GM21390 (cell line): ENCODE data around the gene MGAT3.
"Not testable (repeated sequence)": the region's sequence is repeated elsewhere in the genome, so short reads cannot be mapped to it uniquely, and the experiment has no call there.

Source experiments
- ATAC-seq: cut with Tn5 transposase; IDR thresholded peaks from one replicate; pipeline ENCODE4 v1.9.1; 2021; ENCODE audit not compliant: unreplicated experiment

MGAT3 gene

DNA sequence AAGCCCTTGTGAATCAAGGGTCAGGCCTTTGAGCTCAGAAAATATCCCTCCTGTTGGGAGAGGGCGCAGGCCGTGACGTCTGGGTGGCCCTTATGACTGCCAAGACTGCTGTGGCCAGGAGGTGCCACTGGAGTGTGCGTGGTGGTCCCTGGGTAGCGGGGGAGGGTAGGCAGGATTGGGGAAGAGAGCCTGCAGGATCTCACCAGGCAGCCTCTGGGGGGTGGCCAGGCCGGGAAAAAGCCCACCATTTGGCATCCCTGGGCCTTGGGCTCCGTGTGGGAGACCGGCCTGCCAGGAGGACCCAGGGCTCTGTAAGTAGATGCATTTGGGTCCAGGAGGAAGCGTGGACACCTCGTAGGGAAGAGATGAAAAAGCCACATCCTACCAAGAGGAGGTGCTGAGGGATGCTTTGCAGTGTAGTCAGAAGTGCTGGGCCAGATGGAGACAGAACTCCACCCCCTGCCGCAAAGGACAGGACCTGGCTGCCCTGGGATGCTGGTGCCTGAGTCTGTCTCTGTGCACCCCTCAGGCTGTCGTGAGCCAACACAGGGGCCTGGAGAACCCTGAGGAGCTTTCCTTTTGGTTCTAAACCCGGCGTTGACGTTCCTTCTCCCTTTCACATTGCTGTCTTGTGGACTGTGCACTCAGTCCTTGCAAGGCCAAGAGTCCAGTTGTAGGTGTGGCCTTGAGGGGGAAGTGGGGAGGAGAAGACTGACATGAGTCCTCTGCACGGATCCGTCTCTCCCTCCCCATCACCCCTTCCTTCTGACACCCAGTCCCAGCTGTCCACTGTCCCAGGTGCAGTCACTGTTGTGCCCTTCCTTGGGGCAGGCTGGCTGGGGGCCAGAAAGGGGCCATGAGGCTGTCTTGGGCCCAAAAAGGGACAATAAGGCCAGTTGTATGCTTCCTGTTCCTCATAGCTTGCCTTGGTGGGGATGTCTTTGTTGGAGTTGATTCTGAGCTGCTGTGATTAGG lies 32.6 kb downstream of the MGAT3 start:
- ATAC-seq, result no peak

DNA sequence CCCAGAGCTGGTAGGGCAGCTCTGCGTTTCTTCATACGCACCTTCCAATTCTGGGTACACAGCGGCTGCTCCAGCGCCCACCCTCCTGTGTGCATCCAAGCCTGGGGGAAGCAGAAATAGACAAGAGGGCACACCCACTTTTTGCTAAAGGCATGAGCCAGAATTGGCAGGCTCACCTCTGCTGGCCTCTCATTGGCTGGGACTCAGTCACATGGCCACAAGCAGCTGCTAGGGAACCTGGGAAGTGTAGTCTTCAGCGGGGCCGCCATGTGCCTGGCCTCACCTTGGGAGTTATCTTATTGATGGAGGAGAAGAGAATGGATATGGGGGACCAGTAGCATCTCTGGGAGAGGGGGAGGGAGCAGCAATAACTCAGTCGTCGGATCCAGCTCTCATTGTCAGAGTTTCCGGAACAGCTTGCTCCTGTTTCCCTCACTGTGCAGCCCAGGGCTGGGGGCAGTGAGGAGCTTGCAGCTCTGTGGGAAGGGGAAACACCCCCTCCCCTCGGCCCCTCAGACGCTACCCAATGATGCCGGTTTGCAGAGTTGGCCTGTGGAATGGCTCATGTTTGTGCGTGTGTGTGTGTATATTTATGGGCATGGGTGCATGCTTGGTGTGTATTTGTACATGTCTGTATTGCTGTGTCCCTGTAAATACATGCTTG lies 33.5 kb downstream of the MGAT3 start:
- ATAC-seq, result peak; percentile 70

DNA sequence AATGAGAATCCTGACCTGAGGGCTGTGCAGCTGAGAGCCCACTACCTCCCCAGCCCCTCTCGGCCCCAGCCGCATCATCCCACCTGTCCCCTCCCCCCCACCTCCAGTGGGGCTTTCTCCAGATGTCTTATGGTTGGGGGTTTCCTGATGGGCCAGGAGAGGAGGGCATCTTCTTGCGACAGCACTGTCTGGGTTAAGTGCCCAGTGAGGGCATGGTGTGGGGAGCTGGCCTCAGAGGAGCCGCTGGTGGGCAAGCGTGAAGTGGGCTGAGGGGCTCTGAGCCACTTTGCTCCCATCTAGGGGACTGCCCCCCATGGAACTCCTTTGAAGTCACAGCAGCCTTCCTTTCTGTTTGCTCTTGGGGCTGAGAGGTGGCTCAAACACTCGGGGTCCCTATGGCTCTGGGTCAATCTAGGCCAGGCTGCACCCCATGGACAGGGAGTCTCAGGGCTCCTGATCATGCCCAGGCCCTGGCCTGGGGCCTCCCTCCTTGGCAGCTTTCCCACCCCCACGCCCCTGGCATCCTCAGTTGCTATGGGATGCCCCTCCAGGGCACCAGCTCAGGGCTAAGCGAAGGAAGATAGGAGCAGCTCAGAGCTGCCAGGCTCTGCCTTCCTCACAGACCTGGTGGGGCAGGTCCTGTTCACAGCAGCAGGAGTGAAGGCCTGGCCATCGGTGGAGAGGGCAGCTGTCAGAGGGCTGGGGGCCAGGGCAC lies 34.3 kb downstream of the MGAT3 start:
- no peak for ATAC-seq

DNA sequence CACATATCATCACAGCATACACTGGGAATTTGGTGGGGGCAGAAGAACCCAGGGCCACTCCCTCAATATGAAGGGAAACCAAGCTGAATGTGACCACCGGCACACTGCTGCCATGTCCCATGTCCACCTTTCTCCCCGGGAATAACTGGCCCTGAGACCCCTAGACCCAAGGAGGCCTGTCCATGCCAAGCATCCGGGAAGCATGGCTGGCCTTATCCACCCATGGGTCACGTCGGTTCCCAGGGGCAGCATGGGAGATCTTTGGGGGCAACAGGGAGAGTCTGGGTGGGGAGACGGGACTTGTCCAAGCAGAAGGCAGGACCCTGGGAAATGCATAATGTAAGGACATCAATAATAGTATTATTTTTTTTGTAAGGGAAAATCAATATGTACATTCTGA lies 34.9 kb downstream of the MGAT3 start:
- ATAC-seq, result no peak

DNA sequence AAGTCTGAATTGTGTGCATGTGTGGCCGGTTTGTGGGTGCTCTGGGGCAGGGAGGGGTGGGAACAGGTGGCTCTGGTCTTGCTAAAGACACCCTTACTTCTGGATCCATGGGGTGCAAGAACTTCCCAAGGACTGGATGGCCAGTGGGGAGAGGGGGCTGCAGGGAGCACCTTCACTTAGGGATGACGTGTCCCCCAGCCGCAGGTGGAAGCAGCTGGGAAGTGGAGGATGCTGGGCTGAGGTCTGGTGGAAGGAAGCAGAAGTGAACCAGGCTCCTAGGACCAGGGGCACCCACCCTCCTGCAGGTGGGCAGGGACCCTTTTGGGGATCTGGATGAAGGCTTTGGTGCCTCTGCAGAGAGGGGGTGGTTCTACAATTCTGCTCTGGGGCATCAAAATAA lies 35.4 kb downstream of the MGAT3 start:
- ATAC-seq, result no peak

DNA sequence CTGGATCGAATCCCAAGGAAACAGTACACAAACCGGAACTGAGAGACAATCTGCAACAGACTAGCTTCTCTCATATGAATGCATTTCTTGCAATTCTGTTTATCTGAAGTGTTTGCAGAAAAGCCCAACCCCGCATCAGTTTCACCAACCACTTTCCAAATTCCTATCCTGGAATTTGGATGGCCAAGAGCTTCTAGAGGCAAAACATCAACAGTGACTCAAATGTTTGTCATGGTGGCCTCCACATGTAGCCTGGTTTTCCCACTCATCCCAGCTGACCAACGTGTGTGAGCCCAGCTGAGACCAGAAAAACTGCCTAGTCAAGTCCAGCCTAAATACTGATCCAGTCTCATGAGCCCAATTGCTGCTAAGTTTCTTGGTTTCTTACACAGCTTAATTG lies 36.9 kb downstream of the MGAT3 start:
- no peak for ATAC-seq

DNA sequence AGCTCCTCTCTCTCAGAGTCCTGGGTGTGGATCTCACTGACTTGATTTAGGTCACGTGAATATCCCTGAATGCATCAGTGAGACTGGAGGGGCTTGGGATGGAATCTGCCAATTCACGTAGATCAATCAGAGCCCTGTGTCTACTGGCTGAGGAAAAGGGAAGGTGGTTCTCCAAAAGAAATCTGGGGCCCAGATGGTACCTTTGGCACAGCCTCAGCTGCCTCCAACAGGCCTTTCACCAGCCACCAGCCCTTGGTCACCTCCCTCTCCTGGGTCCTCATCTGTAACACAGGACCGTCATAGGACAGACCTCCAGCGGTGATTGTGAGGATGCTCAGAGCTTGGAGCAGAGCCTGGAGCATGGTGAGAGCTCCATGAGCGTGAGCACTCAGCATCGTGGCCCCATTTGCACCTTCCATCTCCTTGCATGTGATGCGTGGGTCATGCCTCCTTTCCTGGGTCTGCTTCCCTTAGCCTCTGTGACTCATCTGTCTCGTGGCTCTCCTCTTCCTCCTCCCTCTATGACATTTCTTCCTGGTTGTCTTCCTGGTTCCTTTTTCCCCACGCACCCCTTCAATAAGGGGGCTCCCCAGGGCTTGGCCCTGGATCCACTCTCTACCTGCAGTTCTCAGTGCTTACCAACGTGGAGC lies 37.8 kb downstream of the MGAT3 start:
- no peak for ATAC-seq

DNA sequence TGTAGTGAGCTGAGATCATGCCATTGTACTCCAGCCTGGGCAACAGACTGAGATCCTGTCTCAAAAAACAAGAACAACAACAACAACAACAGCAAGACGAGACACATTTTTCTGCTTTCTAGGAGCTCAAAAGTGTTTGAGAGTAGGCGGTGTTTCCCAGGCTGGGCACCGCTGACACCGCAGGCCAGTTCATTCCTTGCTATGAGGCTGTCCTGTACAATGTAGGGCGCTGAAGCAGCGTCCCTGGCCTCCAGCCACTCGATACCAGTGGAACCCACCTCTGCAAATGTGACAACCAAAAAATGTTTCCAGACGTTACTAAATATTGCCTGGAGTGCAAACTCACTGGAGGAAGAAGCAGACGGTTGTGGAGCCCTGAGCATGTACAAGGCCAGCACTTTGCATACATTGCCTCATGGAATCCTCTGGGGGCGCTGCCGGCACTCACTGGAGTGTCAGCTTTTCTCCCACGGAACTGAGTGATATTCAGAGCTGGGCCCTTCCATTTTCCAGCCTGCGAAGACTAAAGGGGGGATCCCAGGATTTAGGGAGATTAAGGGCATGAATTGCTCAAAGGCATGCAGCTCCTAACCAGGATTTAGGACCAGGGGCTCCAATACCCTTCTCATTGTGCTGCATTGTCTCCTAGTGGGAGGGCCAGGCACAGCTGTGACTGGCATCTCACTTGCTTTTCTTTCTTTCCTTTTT lies 39.5 kb downstream of the MGAT3 start:
- no peak for ATAC-seq

DNA sequence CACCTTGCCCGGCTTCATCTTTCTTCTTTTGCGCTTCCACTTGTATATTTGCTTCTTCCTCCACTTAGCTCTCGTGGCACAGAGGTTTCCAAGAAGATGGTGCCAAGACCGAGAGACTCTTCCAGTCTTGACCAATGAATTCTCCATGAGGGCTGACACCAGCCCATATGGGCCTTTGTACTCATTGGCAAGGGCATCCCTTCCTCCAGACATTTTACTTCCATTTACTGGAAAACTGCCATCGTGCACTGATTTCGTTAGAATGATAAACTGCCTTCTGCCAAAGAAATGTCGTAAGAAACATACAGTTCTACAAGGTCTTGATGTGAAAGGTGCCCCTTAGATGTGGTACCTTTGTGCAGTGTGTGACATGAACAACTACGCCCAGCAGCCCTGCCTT lies 40.6 kb downstream of the MGAT3 start:
- no peak for ATAC-seq

DNA sequence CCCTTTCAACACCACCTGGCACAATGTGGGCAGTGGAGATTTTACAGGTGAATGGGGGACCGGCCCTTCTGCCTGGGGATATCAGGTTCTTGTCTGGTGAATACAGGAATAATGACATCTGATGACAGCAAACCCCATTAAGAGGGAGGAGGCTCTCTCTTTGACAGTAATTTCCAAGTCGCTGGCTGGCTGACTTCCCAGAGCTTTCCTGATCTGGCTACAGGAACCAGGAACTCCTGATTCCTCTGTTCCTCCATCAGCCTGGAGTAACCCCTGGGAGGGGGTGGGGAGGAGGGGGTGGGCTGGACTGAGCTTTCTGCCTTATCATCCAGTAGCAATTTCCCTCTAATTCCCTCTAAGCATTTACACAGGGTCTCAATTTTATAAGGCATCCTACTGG lies 41.6 kb downstream of the MGAT3 start:
- no peak for ATAC-seq

DNA sequence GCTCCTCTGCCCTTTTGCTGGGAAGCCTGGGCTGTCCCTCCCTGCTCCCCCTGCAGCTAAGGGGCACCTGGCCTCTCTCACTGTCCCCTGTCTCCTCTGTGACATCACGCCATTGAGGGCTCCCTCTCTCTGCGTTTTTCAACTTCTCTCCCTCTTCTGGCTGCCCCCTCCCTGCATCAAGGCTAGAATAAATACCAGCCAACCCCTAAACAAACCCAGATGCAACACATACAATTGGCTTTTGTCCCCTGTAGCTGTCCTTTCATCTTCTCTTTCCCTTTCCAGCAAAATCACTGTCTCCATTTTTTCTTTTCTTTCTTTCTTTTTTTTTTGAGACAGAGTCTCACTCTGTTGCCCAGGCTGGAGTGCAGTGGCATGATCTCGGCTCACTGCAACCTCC lies 42.0 kb downstream of the MGAT3 start:
- ATAC-seq, result no peak

DNA sequence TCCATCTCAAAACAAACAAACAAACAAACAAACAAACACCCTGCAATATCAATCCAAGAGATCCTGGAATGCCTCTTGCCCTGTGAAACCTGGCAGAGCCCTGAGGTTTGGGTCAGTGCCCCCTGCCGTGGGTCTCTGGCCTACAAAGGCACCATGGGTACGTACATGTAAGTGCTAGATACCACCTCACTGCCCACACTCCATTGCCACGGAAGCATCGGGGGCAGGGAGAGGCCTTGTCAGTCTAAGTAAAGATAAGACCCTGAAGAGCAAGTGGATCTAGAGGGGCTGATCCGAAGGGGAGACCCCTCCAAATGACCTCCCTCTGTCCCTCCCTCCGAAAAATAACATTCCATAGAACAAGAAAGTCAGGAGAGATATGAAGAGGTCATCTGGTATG lies 43.3 kb downstream of the MGAT3 start:
- ATAC-seq, result no peak

DNA sequence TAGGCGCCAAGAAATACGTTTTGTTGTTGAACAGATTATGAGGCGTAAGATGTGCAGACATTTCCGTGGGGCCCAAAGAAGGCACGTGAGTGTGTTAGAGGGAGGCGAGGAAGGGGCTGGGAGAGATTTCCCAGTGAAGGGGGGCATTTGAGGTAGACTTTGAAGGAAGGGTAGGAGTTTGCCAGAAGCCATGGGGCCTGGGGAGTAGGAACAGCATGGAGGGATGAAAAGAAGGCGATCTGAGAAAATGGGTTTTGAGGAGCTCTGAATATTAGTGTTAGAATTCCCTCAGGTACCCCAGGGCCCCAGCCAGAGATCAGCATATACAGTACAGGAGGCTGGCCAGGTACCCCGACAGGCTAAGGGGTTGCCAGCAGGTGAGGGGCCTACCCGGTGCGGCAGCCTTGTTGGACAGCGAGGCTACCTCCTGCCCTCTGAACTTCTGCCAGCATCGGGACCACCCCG lies 44.9 kb downstream of the MGAT3 start:
- peak; percentile 23 for ATAC-seq

DNA sequence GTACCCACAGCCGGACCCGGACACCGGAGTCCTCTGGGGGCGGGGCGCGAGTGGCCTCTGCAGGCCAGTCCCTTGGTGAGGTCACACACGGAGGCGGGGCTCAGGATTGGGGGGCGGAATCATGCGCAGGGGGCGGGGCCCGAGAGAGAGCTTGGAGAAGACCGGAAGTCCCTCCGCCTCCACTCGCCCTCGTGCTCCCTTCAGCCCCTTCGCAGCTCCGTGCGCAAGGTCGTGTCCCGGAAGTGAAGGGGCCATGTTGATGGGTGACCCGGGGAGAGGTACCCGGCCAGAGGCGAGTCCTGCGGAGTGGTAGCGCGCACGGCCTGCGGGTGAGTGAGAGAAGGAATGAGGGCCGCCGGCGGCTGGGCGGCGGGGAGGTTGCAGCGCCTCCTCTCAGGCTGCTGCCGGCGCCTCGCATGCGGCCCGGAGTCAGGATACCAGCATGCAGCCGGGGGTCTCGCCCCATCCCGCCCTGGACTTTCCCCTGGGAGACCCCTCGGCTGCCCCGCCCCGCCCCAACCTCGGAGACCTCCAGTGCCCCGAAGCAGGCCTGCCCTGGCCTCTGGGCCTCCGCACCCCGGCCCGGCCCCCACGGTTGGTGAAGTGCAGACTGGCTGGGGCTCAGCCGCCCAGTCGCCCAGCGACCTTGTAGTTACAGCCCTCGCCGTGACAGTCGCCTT lies 45.4 kb downstream of the MGAT3 start, which contains the start of gene MIEF1:
TSS of gene MIEF1 (plus strand) at position 182 of the 680 bp plus-strand sequence. CDS start 9,005 bp downstream, outside the sequence.
- peak; percentile 85 for ATAC-seq

DNA sequence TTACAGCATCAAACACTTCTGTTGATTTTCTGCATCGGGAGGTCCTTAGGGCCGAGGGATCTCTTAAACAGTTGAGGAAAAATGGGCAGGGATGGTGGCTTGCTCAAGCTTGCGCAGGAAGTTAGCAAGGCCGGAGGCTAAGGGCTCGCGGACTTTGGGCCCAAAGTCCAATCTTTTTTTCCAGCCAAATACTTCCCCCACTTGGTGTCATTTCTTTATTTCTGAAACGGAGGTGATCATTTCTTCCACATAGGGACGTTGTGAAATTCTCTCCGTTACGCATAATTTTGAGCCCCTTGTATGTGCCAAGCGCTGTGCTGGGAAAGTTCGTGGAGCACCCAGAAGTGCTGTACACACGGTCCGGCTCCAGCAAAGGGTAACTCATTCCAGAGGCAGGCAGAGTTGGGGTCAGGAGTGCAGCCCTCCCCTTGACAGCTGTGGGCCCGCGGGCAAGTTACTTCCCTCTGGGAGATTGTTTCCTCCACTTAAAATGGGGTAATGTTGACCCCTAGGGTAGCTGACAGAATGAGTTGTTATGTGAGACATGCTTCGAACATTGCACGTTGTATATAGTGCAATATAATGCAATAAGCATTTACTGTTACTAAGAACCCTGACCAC lies 46.1 kb downstream of the MGAT3 start:
- no peak for ATAC-seq

DNA sequence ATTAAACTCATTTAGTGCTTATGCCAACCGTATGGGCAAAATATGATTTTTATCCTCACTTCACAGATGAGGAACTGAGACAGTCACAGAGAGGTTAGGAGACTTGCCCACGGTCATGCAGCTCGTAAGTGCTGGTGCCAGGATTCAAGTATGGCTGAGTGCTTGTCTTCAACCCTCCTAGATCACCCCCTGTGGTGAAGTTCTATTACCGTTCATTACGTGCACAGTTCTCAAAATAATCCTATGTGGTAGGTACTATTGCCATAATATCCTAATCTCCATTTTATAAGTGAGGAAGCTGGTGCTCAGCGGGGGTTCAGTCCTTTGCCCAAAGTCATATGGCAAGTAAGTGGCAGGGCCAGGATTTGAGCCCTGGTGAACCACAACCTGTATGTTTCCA lies 46.8 kb downstream of the MGAT3 start:
- no peak for ATAC-seq

DNA sequence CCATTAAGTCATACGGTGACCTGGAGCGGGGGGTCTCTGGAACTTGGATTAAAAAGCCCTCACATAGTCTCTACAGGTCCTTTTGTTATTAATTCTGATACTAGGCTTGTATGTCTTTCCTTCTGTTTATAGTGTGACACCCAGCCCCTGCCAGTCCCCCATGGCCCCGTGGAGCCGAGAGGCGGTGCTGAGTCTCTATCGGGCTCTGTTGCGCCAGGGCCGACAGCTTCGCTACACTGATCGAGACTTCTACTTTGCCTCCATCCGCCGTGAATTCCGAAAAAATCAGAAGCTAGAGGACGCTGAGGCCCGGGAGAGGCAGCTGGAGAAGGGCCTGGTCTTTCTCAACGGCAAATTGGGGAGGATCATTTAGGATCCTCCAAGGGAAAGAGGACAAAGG lies 47.3 kb downstream of the MGAT3 start:
- no peak for ATAC-seq

DNA sequence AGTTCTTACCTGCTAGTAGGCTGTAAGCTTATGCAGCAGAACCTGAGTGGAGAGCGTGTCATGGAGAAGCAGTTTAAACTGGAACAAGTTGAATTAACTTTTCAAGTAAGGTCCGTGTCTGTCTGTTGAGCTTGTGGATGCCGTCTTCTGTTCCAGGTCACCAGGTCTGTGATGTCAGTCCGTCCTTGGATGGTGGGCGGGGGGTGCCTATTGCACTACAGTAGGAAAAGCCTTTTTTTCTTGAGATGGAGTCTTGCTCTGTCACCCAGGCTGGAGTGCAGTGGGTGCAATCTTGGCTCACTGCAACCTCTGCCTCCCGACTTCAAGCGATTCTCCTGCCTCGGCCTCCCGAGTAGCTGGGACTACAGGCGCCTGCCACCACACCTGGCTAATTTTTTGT lies 50.2 kb downstream of the MGAT3 start:
- not testable (repeated sequence) for ATAC-seq

DNA sequence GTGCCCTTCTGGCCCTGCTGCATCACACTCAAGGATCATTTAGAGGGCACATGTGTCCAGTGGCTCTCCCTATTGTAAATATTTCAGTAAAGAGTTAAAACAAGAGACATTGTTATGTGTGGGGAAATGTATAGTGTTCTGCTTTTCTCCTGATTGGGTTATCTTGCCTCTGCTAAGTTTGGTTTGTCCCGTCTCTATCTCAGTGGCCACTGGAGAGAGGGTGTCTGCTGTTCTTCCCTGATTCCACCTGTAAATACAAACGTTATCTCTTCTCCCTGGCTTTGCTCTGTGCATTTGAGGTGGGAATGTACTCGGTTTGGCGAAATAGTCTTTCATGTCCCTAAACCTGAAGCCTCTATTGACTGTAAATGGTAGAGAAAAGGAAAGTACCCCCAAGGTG lies 51.6 kb downstream of the MGAT3 start:
- ATAC-seq, result no peak
